Astrocyte of the cerebellum (primary cell): ENCODE results near the gene ZBTB20.

ENCODE experiments used
- DNase-seq: peaks from one replicate; pipeline ENCODE4 v3.0.0-alpha.2; 2011; ENCODE audit warnings: low read depth
- H3K4me3 ChIP-seq: 2 replicates; pipeline ENCODE4 v1.5.1; 2011; ENCODE audit warnings: mild to moderate bottlenecking, low read depth, low read length, moderate library complexity
- in situ Hi-C: cut with HindIII; loops from 2 replicates; pipeline ENCODE4 v1.10.0; 2017; ENCODE audit warnings: low sequenced_read_pairs
- TF ChIP-seq, protein P1 (sequence below): IDR thresholded peaks from 2 replicates; pipeline ENCODE4 v1.5.1; 2012; ENCODE audit warnings: low read length, low read depth, moderate library complexity, mild to moderate bottlenecking; ENCODE audit errors: missing control alignments

ZBTB20 gene

GRCh38 chr3:114383875-114384557 lies 763.1 kb downstream of the ZBTB20 start:
- peak overlapping the region; percentile 26 for H3K4me3 ChIP-seq
- in situ Hi-C loops = no loop called here

DNA sequence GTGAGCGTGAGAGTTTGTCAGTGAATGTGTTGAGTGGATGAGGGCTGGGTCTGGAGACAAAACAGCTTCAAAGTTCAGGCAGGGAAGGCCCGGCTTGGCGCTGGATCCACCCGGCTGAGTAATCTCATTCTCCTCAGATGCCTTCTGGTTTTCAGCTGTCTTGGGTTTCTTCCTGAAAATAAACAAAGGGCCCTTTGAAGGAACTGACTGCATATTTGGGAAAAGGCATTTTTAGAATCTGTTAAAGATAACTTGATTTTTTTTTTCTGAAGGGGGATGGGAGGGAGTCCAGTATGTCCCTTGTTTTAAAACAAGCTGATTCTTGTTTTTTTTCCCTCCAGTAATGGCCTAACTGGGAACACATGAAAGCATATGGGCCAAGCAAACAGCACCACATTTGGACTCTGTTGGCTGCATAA lies 766.8 kb downstream of the ZBTB20 start:
- TF ChIP-seq, protein P1, sequence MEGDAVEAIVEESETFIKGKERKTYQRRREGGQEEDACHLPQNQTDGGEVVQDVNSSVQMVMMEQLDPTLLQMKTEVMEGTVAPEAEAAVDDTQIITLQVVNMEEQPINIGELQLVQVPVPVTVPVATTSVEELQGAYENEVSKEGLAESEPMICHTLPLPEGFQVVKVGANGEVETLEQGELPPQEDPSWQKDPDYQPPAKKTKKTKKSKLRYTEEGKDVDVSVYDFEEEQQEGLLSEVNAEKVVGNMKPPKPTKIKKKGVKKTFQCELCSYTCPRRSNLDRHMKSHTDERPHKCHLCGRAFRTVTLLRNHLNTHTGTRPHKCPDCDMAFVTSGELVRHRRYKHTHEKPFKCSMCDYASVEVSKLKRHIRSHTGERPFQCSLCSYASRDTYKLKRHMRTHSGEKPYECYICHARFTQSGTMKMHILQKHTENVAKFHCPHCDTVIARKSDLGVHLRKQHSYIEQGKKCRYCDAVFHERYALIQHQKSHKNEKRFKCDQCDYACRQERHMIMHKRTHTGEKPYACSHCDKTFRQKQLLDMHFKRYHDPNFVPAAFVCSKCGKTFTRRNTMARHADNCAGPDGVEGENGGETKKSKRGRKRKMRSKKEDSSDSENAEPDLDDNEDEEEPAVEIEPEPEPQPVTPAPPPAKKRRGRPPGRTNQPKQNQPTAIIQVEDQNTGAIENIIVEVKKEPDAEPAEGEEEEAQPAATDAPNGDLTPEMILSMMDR = no peak
- no peak overlapping the region for H3K4me3 ChIP-seq
- DNase-seq = peak; percentile 78
- in situ Hi-C loops = no loop called here

More at GRCh38 chr3:114383875-114384557, 763.1 kb downstream of the ZBTB20 start:
- DNase-seq = peak; percentile 79
- TF ChIP-seq, protein P1 = peak; percentile 95

GRCh38 chr3:114379266-114379665 lies 767.8 kb downstream of the ZBTB20 start:
- no peak overlapping the region for H3K4me3 ChIP-seq
- TF ChIP-seq, protein P1 = no peak
- in situ Hi-C loops = no loop called here
- no peak for DNase-seq

DNA sequence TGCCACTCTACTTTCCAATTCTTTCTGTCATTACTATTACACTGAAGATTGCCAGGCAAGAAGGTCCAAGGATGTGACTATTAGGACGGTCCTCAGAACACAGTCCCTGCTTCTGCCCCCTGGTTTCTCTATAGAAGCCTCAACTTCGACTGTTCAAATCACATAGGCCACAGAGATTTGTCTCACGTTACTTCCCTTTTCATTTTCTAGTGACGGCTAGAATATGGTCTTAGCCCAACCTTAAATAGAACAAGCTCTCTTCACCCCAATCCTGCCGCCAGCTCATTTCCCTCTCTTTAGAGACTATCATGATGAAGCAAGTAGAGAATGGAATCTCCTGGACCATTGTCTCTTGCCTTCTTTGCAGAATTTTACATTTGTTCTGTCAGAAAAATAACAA lies 768.3 kb downstream of the ZBTB20 start:
- H3K4me3 ChIP-seq = no peak overlapping the region
- TF ChIP-seq, protein P1 = no peak
- no peak for DNase-seq
- in situ Hi-C loops = no loop called here

GRCh38 chr3:114377426-114377825 lies 769.7 kb downstream of the ZBTB20 start:
- TF ChIP-seq, protein P1 = no peak
- no peak for DNase-seq
- in situ Hi-C loops = no loop called here
- H3K4me3 ChIP-seq = no peak overlapping the region

DNA sequence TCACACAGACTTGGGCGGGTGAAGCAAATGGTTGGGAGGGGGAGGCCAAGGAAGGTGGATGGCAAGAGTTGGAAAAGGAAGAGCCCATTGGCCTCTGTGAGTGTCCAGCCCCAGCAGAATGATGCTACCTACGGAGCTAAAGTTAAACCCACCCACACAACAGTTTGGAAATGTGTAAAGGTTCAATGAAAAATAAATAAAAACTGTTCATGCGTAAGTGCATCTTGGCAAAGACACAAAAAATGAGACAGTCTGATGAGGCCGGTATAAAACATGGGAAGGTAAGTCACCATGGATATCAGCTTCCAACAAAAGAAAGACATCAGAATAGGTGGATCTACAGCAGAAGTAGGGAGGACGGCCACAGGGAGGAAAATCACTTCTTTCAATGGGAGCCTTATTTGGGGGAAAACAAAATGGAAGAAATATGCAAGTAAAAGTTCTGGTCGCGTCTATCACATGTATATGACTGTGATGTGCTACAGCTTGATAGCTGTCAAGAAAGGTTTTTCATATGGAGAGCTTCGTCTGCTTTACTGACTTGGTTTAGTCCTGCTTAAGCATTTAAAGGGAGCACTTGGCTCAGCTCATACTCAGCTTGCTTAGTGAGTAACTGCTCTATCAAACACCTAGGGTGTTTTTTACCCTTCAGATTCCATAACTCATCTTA lies 770.4 kb downstream of the ZBTB20 start:
- in situ Hi-C loops = no loop called here
- no peak for DNase-seq
- TF ChIP-seq, protein P1 = no peak
- no peak overlapping the region for H3K4me3 ChIP-seq
